GM12878 (cell line): ENCODE measurements around the gene LRRN4. TPM values are rescaled to one million over a fixed set of nuclear protein-coding genes. Genes with fewer than 3 reads are reported as not detected.

Experiments used
- ATAC-seq: fragments of 200-7000 bp; cut with Tn5 transposase; 3 replicates; pipeline ENCODE4 v1.9.1; 2020; ENCODE audit warnings: mild to moderate bottlenecking, moderate library complexity
- BruUV-seq: library from RNA; stranded (reverse); fragments of 400-500 nt; replicated peaks from 2 replicates; lab custom pipeline; 2021; lab: Mats Ljungman, UMichigan
- CTCF ChIA-PET: fragments of 300-600 bp; sonication (Branson Sonifier 250); formaldehyde crosslinking; extraction: SDS; loops from one replicate; lab custom pipeline; 2021; ENCODE audit warnings: inconsistent platforms; lab: Yijun Ruan, JAX
- POLR2A ChIA-PET: fragments of 350-600 bp; formaldehyde crosslinking; extraction: SDS; loops from one replicate; lab custom pipeline; 2021; ENCODE audit warnings: inconsistent platforms; lab: Charles Lee
- RAD21 ChIA-PET: fragments of 300-600 bp; sonication (Branson Sonifier 250); formaldehyde crosslinking; loops from one replicate; lab custom pipeline; 2023; ENCODE audit warnings: antibody characterized with exemption; ENCODE audit not compliant: unreplicated experiment; lab: Charles Lee
- SMC1A ChIA-PET: fragments of 300-600 bp; sonication (Branson Sonifier 250); formaldehyde crosslinking; loops from one replicate; lab custom pipeline; 2023; ENCODE audit not compliant: unreplicated experiment, uncharacterized antibody; lab: Charles Lee
- DNase-seq: peaks from one replicate; pipeline ENCODE4 v3.0.0-alpha.2; 2011; ENCODE audit warnings: low read depth, low spot score
- FAIRE-seq: peaks from 3 replicates; lab custom pipeline; 2011; peaks lifted over from hg19 to GRCh38; lab: Jason Lieb, UNC
- H2AFZ ChIP-seq: 2 replicates; pipeline ENCODE4 v1.6.0; 2011; ENCODE audit warnings: low read depth, low read length, control low read depth; ENCODE audit not compliant: control insufficient read depth
- H3K27ac ChIP-seq: 2 replicates; pipeline ENCODE4 v1.5.1; 2011; ENCODE audit warnings: control low read depth; ENCODE audit not compliant: control insufficient read depth, insufficient read depth
- H3K27me3 ChIP-seq, 2 experiments: replicated peaks in 1 of 2; 2 replicates each; pipeline versions ENCODE4 v1.6.0 to v1.6.1; 2011; ENCODE audit warnings: low read length in 1 of 2; ENCODE audit not compliant: control insufficient read depth in 2 of 2, insufficient read depth in 2 of 2
- H3K36me3 ChIP-seq, 2 experiments: 2 replicates each; pipeline ENCODE4 v1.5.1; 2011; ENCODE audit warnings: low read length in 1 of 2; ENCODE audit not compliant: control insufficient read depth in 2 of 2, insufficient read depth in 2 of 2
- H3K4me1 ChIP-seq: 2 replicates; pipeline ENCODE4 v1.6.1; 2011; ENCODE audit warnings: mild to moderate bottlenecking, low read length, moderate library complexity, mixed read lengths; ENCODE audit not compliant: control insufficient read depth, insufficient read depth
- H3K4me2 ChIP-seq: 2 replicates; pipeline ENCODE4 v1.6.0; 2011; ENCODE audit warnings: control low read depth; ENCODE audit not compliant: control insufficient read depth, insufficient read depth
- H3K4me3 ChIP-seq: fragments of 200-600 bp; sonication (generic); 2 replicates; pipeline ENCODE4 v1.5.1; 2016
- H3K79me2 ChIP-seq: 2 replicates; pipeline ENCODE4 v1.6.0; 2011; ENCODE audit warnings: low read length; ENCODE audit not compliant: control insufficient read depth, insufficient read depth
- H3K9ac ChIP-seq: 2 replicates; pipeline ENCODE4 v1.8.0; 2011; ENCODE audit warnings: low read length, control low read depth, mixed read lengths; ENCODE audit not compliant: control insufficient read depth, insufficient read depth
- H3K9me3 ChIP-seq: replicated peaks from 3 replicates; pipeline ENCODE4 v1.5.1; 2011; ENCODE audit warnings: mild to moderate bottlenecking, low read length; ENCODE audit not compliant: control insufficient read depth, insufficient read depth
- H4K20me1 ChIP-seq: 2 replicates; pipeline ENCODE4 v1.6.0; 2011; ENCODE audit not compliant: control insufficient read depth, insufficient read depth
- CBX5 ChIP-seq: sonication (generic); IDR thresholded peaks from 2 replicates; pipeline ENCODE4 v1.6.1; 2016; ENCODE audit warnings: low read depth, moderate library complexity, mild to moderate bottlenecking, inconsistent platforms
- DPF2 ChIP-seq: fragments of 450-650 bp; IDR thresholded peaks from 2 replicates; pipeline ENCODE4 v1.6.1; 2017; ENCODE audit warnings: mild to moderate bottlenecking
- E2F4 ChIP-seq: IDR thresholded peaks from 2 replicates; pipeline ENCODE4 v1.6.1; 2012; ENCODE audit warnings: low read depth, low read length, improper control_type of control experiment
- HDAC6 ChIP-seq: fragments of 200-600 bp; sonication (generic); IDR thresholded peaks from one replicate; pipeline ENCODE4 v1.8.0; 2017; ENCODE audit warnings: antibody characterized with exemption; ENCODE audit not compliant: unreplicated experiment
- IKZF1 ChIP-seq: fragments of 450-650 bp; conservative IDR thresholded peaks from 2 replicates; pipeline ENCODE4 v1.6.1; 2017; ENCODE audit warnings: antibody characterized with exemption, mild to moderate bottlenecking
- NKRF ChIP-seq: fragments of 450-650 bp; conservative IDR thresholded peaks from 2 replicates; pipeline ENCODE4 v1.6.1; 2017; ENCODE audit warnings: mild to moderate bottlenecking, moderate library complexity
- SIX5 ChIP-seq: IDR thresholded peaks from 2 replicates; pipeline ENCODE4 v1.6.1; 2011; ENCODE audit warnings: mild to moderate bottlenecking, low read depth, low read length, moderate library complexity; ENCODE audit not compliant: severe bottlenecking
- SMAD1 ChIP-seq: fragments of 450-650 bp; IDR thresholded peaks from 2 replicates; pipeline ENCODE4 v1.6.1; 2018; ENCODE audit warnings: mild to moderate bottlenecking, low read depth; ENCODE audit not compliant: partially characterized antibody
- STAT3 ChIP-seq: IDR thresholded peaks from 2 replicates; pipeline ENCODE4 v1.6.1; 2011; ENCODE audit warnings: low read depth, low read length, improper control_type of control experiment
- ZNF687 ChIP-seq: fragments of 450-650 bp; IDR thresholded peaks from 2 replicates; pipeline ENCODE4 v1.6.1; 2017; ENCODE audit warnings: mild to moderate bottlenecking, moderate library complexity
- WGBS: methylation state at CpG from one replicate; pipeline ENCODE4 v1.1.6; 2016; ENCODE audit warnings: low lambda C conversion rate; ENCODE audit not compliant: insufficient replicate concordance, insufficient coverage; ENCODE audit errors: missing lambda C conversion rate; 5-methylcytosine and 5-hydroxymethylcytosine counted together
- in situ Hi-C: fragments of 300-500 bp; cut with MboI; formaldehyde crosslinking; loops from 9 replicates; pipeline ENCODE4 v1.14.3; 2018; ENCODE audit warnings: mixed read lengths
- intact Hi-C: fragments of 100-400 bp; cut with micrococcal nuclease; formaldehyde crosslinking; loops from one replicate; pipeline ENCODE4 v1.14.2; 2022; ENCODE audit not compliant: unreplicated experiment
- polyA plus RNA-seq, 11 experiments: library from polyadenylated mRNA; depleted of rRNA in 4 of 11; unstranded in 6 of 11; stranded (reverse) in 5 of 11; fragments of >200 nt; fragmentation: Nextera tagmentation in 4 of 11; fragmentation: Illumina TruSeq in 1 of 11; extraction: Ambion mirVana in 4 of 11; extraction: Trizol in 1 of 11; gene quantifications; 1 replicate in 1 of 11; 2 replicates in 10 of 11; pipeline versions ENCODE4 v1.2.1 to v1.2.3, GENCODE V29; 2011 to 2016; ENCODE audit warnings: inconsistent platforms in 2 of 11, missing spikeins in 2 of 11, low read depth in 1 of 11
- total RNA-seq, 4 experiments: library from RNA; depleted of rRNA in 3 of 4; stranded (reverse); fragments of >200 nt in 3 of 4; fragmentation: Illumina TruSeq in 1 of 4; extraction: Trizol in 1 of 4; gene quantifications; 2 replicates each; pipeline versions ENCODE4 v1.2.1 to v1.2.3, GENCODE V29; 2013 to 2021

Gene LRRN4
- total and polyA plus RNA-seq, 10 of the 15 experiments (the other 5 are each of a cell fraction or from before 2014, with no cell fraction given), result 0.11 TPM; not detected in 9

- CTCF ChIA-PET, result no interaction called here
- 24% methylated on average over 2 of the region's 2 CpGs for WGBS
- RAD21 ChIA-PET, result no interaction called here
- DNase-seq (no peak), FAIRE-seq (no peak), ATAC-seq (no peak)
- Histone ChIP-seq H3K9ac (no peak overlapping the region), H3K4me3 (no peak overlapping the region), H2AFZ (no peak overlapping the region), H4K20me1 (no peaks in the 10 kb centered on the region), H3K36me3 (no peaks in the 10 kb centered on the region), H3K4me2 (no peak overlapping the region), H3K9me3 (no peaks in the 10 kb centered on the region), H3K4me1 (no peaks in the 10 kb centered on the region), H3K27ac (no peak overlapping the region), H3K27me3 (peaks cover 0 to 1% of the 10 kb centered on the region in 2 experiments; a peak in 1 of 4 replicates), H3K79me2 (no peaks in the 10 kb centered on the region)
- intact Hi-C loops, result no loop called here
- SMC1A ChIA-PET, result no interaction called here
- no TSS peak for BruUV-seq
- TF ChIP-seq IKZF1, result no peak
- no peak for TF ChIP-seq SIX5
- in situ Hi-C loops, result no loop called here
- POLR2A ChIA-PET, result no interaction called here
These were observed 7.7 kb upstream of the LRRN4 start for GRCh38 chr20:6061544-6061943.

- Histone ChIP-seq H3K4me3 (no peak overlapping the region), H4K20me1 (no peaks in the 10 kb centered on the region), H3K27ac (no peak overlapping the region), H3K4me1 (no peaks in the 10 kb centered on the region), H2AFZ (no peak overlapping the region), H3K27me3 (peaks cover 0 to 1% of the 10 kb centered on the region in 2 experiments; a peak in 1 of 4 replicates), H3K4me2 (no peak overlapping the region), H3K9me3 (no peaks in the 10 kb centered on the region), H3K79me2 (no peaks in the 10 kb centered on the region), H3K36me3 (no peaks in the 10 kb centered on the region), H3K9ac (no peak overlapping the region)
- intact Hi-C loops, result no loop called here
- FAIRE-seq (no peak), DNase-seq (no peak), ATAC-seq (no peak)
- BruUV-seq, result no TSS peak
- CTCF ChIA-PET, result interaction anchor here (0.6 kb wide), 1 partner anchor 212 kb away, joined by 3 read pairs; no protein-coding TSS in a partner anchor
- SMC1A ChIA-PET, result no interaction called here
- RAD21 ChIA-PET, result no interaction called here
- in situ Hi-C loops, result no loop called here
- POLR2A ChIA-PET, result no interaction called here
- WGBS, result 12% methylated on average over 5 of the region's 6 CpGs
- TF ChIP-seq ZNF687 (no peak), E2F4 (no peak), HDAC6 (no peak), NKRF (no peak), STAT3 (no peak), DPF2 (no peak), IKZF1 (no peak), CBX5 (no peak), SMAD1 (no peak)
These were observed 6.4 kb upstream of the LRRN4 start for GRCh38 chr20:6060213-6060612.
